Heart right ventricle (tissue), 16 donors: ENCODE measurements around the gene SHROOM3. TPM values are rescaled to one million over a fixed set of nuclear protein-coding genes. Genes with fewer than 3 reads are reported as not detected.

Experiments used
- ATAC-seq, 8 donors: fragments of 200-7000 bp; cut with Tn5 transposase; one replicate each; pipeline ENCODE4 v1.9.1; 2020; ENCODE audit warnings: mild to moderate bottlenecking in 8 of 8, moderate library complexity in 8 of 8, moderate number of reproducible peaks in 1 of 8
- DNase-seq, 2 donors: peaks; one replicate each; pipeline ENCODE4 v3.0.0-alpha.2; 2020
- H3K27ac ChIP-seq, 10 donors: fragments of 200-600 bp; sonication (generic) in 2 of 10; one replicate each; pipeline versions ENCODE4 v1.5.0 to v1.8.0; 2020 to 2022; ENCODE audit warnings: mild to moderate bottlenecking in 3 of 10
- H3K27me3 ChIP-seq, 7 donors: fragments of 200-600 bp; one replicate each; pipeline ENCODE4 v1.8.0; 2021 to 2022; ENCODE audit warnings: mild to moderate bottlenecking in 2 of 7
- H3K36me3 ChIP-seq, 9 donors: fragments of 200-600 bp; sonication (generic) in 1 of 9; one replicate each; pipeline versions ENCODE4 v1.5.0 to v1.8.0; 2020 to 2022; ENCODE audit warnings: mild to moderate bottlenecking in 2 of 9
- H3K4me1 ChIP-seq, 9 donors: fragments of 200-600 bp; sonication (generic) in 1 of 9; one replicate each; pipeline versions ENCODE4 v1.5.0 to v1.8.0; 2020 to 2022; ENCODE audit warnings: mild to moderate bottlenecking in 4 of 9
- H3K4me3 ChIP-seq, 10 donors: fragments of 200-600 bp; sonication (generic) in 2 of 10; one replicate each; pipeline versions ENCODE4 v1.5.0 to v1.8.0; 2020 to 2022; ENCODE audit warnings: mild to moderate bottlenecking in 7 of 10, moderate library complexity in 2 of 10
- H3K9me3 ChIP-seq, 11 donors: fragments of 200-600 bp in 10 of 11; sonication (generic) in 2 of 11; one replicate each; pipeline versions ENCODE4 v1.5.0 to v1.8.0; 2013 to 2022; ENCODE audit warnings: mild to moderate bottlenecking in 2 of 11, control low read depth in 1 of 11, moderate library complexity in 1 of 11
- CTCF ChIP-seq, 9 donors: fragments of 200-600 bp; sonication (generic) in 2 of 9; IDR thresholded peaks; one replicate each; pipeline versions ENCODE4 v1.5.0 to v1.8.0; 2021 to 2022; ENCODE audit warnings: antibody characterized with exemption in 9 of 9, mild to moderate bottlenecking in 5 of 9, moderate library complexity in 1 of 9
- WGBS, 2 donors: extraction: QIAGEN DNeasy Blood & Tissue Kit; methylation state at CpG; one replicate each; pipeline ENCODE4 v1.1.7; 2013; ENCODE audit warnings: inconsistent platforms in 1 of 2; 5-methylcytosine and 5-hydroxymethylcytosine counted together
- intact Hi-C, 10 donors: fragments of 100-400 bp; cut with DNase I; formaldehyde crosslinking; loops; one replicate each; pipeline versions ENCODE4 v1.11.1 to v1.14.2; 2022
- polyA plus RNA-seq, 2 donors: library from polyadenylated mRNA; stranded (reverse); fragments of 200-250 nt; gene quantifications; one replicate each; pipeline ENCODE4 v1.2.3, GENCODE V29; 2013
- total RNA-seq, 10 donors: library from RNA; stranded (reverse); fragmentation: NEBNext Ultra II Directional in 3 of 10; extraction: Animal tissue kit (Norgen Biotek cat#: 25700) in 3 of 10; gene quantifications; one replicate each; pipeline versions ENCODE4 v1.2.1 to v1.2.4, GENCODE V29; 2021 to 2023
- donor health status: Arrhythmogenic right ventricular cardiomyopathy.
- donor health status: ischemic (EF 13 %, LVEDD 7.1; RV severe dilation, severe dysfunction).
- donor health status: healthy with polysubstance abuse.
- donor health status: DM: no; HTN: yes; CAD: no.
- donor health status: DM: no; HTN: no; CAD: no.
- donor health status: ischemic (EF 25% LVEDD 6.9; RV normal size, moderate dysfunction).
- donor health status: ischemic (EF 25% LVEDD 5.7; RV mildly dilated, moderate dysfunction).
- donor health status: healthy.
- donor health status: DM: yes; HTN: yes; CAD: no.
- donor health status: Ischemic cardiomyopathy.
- donor health status: ischemic (EF 35%, LVEDD 5.7; RV mildly dilated, moderate dysfunction).
- donor health status: nonischemic (EF 11% LVEDD 7.7; RV severe dilation, severe dysfunction).
- donor health status: DM: yes; HTN: yes; CAD: no.
- donor health status: PGD.
- donor health status: ischemic (EF 29% LVEDD 5.4; RV normal size, mild dysfunction).
- donor health status: nonischemic (EF 23%, LVEDD 6.1; RV moderate dilation, normal function).

SHROOM3 gene
- total and polyA plus RNA-seq, 12 donors: 1.7 to 33.3 (median 15.9) TPM

DNA sequence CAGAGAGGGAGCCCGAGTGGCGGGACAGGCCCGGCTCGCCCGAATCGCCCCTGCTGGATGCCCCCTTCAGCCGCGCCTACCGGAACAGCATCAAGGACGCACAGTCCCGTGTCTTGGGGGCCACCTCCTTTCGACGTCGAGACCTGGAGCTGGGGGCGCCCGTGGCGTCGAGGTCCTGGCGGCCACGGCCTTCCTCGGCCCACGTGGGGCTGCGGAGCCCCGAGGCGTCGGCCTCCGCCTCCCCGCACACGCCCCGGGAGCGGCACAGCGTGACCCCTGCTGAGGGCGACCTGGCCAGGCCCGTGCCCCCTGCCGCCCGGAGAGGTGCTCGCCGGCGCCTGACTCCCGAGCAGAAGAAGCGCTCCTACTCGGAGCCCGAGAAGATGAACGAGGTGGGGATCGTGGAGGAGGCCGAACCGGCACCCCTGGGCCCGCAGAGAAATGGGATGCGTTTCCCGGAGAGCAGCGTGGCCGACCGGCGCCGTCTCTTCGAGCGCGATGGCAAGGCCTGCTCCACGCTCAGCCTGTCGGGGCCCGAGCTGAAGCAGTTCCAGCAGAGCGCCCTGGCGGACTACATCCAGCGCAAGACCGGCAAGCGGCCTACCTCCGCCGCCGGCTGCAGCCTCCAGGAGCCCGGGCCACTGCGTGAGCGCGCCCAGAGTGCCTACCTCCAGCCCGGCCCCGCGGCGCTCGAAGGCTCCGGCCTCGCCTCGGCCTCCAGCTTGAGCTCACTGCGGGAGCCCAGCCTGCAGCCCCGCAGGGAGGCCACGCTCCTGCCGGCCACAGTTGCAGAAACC lies 306.0 kb downstream of the SHROOM3 start:
- DNase-seq (no peak), ATAC-seq (peak in 1 of 8 donors; percentile 31)
- Histone ChIP-seq H3K4me1 (peaks cover 0 to 36% (median 15%) of the 10 kb centered on the region in 9 donors), H3K27me3 (no peaks in the 10 kb centered on the region), H3K9me3 (no peaks in the 10 kb centered on the region), H3K4me3 (no peak overlapping the region), H3K36me3 (peaks cover 0 to 30% (median 0%) of the 10 kb centered on the region in 9 donors), H3K27ac (no peak overlapping the region)
- intact Hi-C loops: no loop called here
- WGBS, 2 donors: 95 to 96% methylated on average over 85 of the region's 85 CpGs
- TF ChIP-seq CTCF (IDR thresholded peaks at IDR 0.05): no peak

- DNase-seq: no peak
- TF ChIP-seq CTCF (IDR thresholded peaks at IDR 0.05): no peak
- H3K4me3 ChIP-seq: no peak overlapping the region
- H3K9me3 ChIP-seq: no peaks in the 10 kb centered on the region
- intact Hi-C loops: no loop called here
- H3K36me3 ChIP-seq: peaks cover 0 to 30% (median 0%) of the 10 kb centered on the region in 9 donors
- no peak for ATAC-seq
- WGBS, 2 donors: 95 to 97% methylated on average over 26 of the region's 26 CpGs
- no peaks in the 10 kb centered on the region for H3K27me3 ChIP-seq
- no peak overlapping the region for H3K27ac ChIP-seq
- peaks cover 0 to 30% (median 15%) of the 10 kb centered on the region in 9 donors for H3K4me1 ChIP-seq
Measured at GRCh38 chr4:76741663-76742020, 306.6 kb downstream of the SHROOM3 start.

- Histone ChIP-seq H3K4me1 (peaks cover 0 to 8% (median 0%) of the 10 kb centered on the region in 9 donors), H3K27ac (no peak overlapping the region), H3K36me3 (peaks cover 0 to 25% (median 0%) of the 10 kb centered on the region in 9 donors), H3K27me3 (no peaks in the 10 kb centered on the region), H3K4me3 (no peak overlapping the region), H3K9me3 (no peaks in the 10 kb centered on the region)
- no peak for DNase-seq
- TF ChIP-seq CTCF (IDR thresholded peaks at IDR 0.05): no peak
- no peak for ATAC-seq
- 63 to 86% methylated on average over 1 of the region's 1 CpG for WGBS, 2 donors
- intact Hi-C loops: no loop called here
Measured at GRCh38 chr4:76744241-76744921, 309.4 kb downstream of the SHROOM3 start.

DNA sequence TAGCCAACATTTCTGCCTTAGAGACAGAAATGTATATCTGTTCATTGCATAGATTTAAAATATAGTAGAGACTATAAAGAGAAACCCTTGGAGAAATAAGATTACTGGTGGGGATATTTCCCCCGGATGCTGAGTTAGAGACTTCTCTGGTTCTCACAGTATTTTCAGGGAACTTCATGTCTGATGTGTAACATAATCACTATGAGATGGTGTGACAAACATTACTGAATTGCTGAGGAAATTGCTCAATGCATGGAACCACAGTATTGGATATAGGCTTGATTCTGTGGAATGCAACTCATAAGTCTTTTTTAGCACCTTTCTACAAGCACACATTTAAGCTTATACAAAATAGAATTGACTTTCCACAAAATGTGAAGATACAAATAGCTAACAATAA lies 310.2 kb downstream of the SHROOM3 start:
- Histone ChIP-seq H3K27ac (no peak overlapping the region), H3K27me3 (no peaks in the 10 kb centered on the region), H3K4me3 (no peak overlapping the region), H3K4me1 (peaks cover 0 to 8% (median 0%) of the 10 kb centered on the region in 9 donors), H3K9me3 (no peaks in the 10 kb centered on the region), H3K36me3 (peaks cover 0 to 16% (median 0%) of the 10 kb centered on the region in 9 donors)
- ATAC-seq (no peak), DNase-seq (no peak)
- no peak for TF ChIP-seq CTCF (IDR thresholded peaks at IDR 0.05)
- intact Hi-C loops: no loop called here
- WGBS, 2 donors: 89 to 90% methylated on average over 1 of the region's 1 CpG
